WTC11 (cell line): ENCODE results near the gene TIMP2. TPM values are rescaled to one million over a fixed set of nuclear protein-coding genes. Genes with fewer than 3 reads are reported as not detected.

Experiments
- ATAC-seq: fragments of 200-7000 bp; cut with Tn5 transposase; 2 replicates; pipeline ENCODE4 v1.10.0; 2021; ENCODE audit warnings: mild to moderate bottlenecking, moderate library complexity
- CTCF ChIA-PET: fragments of 300-600 bp; sonication (Branson Sonifier 250); formaldehyde crosslinking; loops from one replicate; lab custom pipeline; 2021; ENCODE audit warnings: antibody characterized with exemption; lab: Charles Lee
- POLR2A ChIA-PET: fragments of 350-600 bp; sonication (Branson Sonifier 250); formaldehyde crosslinking; loops from one replicate; lab custom pipeline; 2021; ENCODE audit warnings: antibody characterized with exemption; lab: Charles Lee
- DNase-seq: peaks from one replicate; pipeline ENCODE4 v3.0.0; 2021; ENCODE audit warnings: low spot score
- H3K27ac Mint-ChIP-seq: 2 replicates; pipeline ENCODE4 v1.8.0; 2021; ENCODE audit warnings: mixed read lengths
- H3K27me3 Mint-ChIP-seq: 2 replicates; pipeline ENCODE4 v1.8.0; 2021; ENCODE audit warnings: low read depth, mild to moderate bottlenecking, moderate library complexity, mixed read lengths
- H3K36me3 Mint-ChIP-seq: 2 replicates; pipeline ENCODE4 v1.8.0; 2021; ENCODE audit warnings: mixed read lengths
- H3K4me1 Mint-ChIP-seq: 2 replicates; pipeline ENCODE4 v1.8.0; 2022; ENCODE audit warnings: mixed read lengths
- H3K4me3 Mint-ChIP-seq: 2 replicates; pipeline ENCODE4 v1.8.0; 2021; ENCODE audit warnings: mild to moderate bottlenecking, moderate library complexity, mixed read lengths
- H3K9me3 Mint-ChIP-seq: 2 replicates; pipeline ENCODE4 v1.8.0; 2021; ENCODE audit warnings: mixed read lengths
- ATF1 ChIP-seq: sonication (generic); formaldehyde crosslinking; IDR thresholded peaks from 2 replicates; pipeline ENCODE4 v1.8.1; 2023; ENCODE audit warnings: mild to moderate bottlenecking, moderate library complexity, missing genetic modification reagents
- ATF2 ChIP-seq: sonication (generic); formaldehyde crosslinking; IDR thresholded peaks from 2 replicates; pipeline ENCODE4 v1.8.1; 2022; ENCODE audit warnings: low read depth, missing genetic modification reagents, borderline replicate concordance
- ATF3 ChIP-seq: sonication (generic); formaldehyde crosslinking; conservative IDR thresholded peaks from 2 replicates; pipeline ENCODE4 v1.8.1; 2022; ENCODE audit warnings: mild to moderate bottlenecking, missing genetic modification reagents
- ATF6 ChIP-seq: sonication (generic); formaldehyde crosslinking; IDR thresholded peaks from 2 replicates; pipeline ENCODE4 v1.8.1; 2023; ENCODE audit warnings: mild to moderate bottlenecking, missing genetic modification reagents
- CTCF ChIP-seq: fragments of 200-600 bp; IDR thresholded peaks from 2 replicates; pipeline ENCODE4 v1.8.0; 2022; ENCODE audit warnings: antibody characterized with exemption
- E2F5 ChIP-seq: sonication (generic); formaldehyde crosslinking; IDR thresholded peaks from 2 replicates; pipeline ENCODE4 v1.8.1; 2022; ENCODE audit warnings: mild to moderate bottlenecking, moderate library complexity, missing genetic modification reagents
- ETV6 ChIP-seq: sonication (generic); formaldehyde crosslinking; IDR thresholded peaks from 2 replicates; pipeline ENCODE4 v1.8.1; 2022; ENCODE audit warnings: mild to moderate bottlenecking, missing genetic modification reagents
- FOXP1 ChIP-seq: sonication (generic); formaldehyde crosslinking; IDR thresholded peaks from 2 replicates; pipeline ENCODE4 v1.8.0; 2022; ENCODE audit warnings: missing genetic modification reagents, mild to moderate bottlenecking, moderate library complexity, borderline replicate concordance
- FOXP4 ChIP-seq: sonication (generic); formaldehyde crosslinking; IDR thresholded peaks from 2 replicates; pipeline ENCODE4 v1.8.0; 2022; ENCODE audit warnings: mild to moderate bottlenecking, missing genetic modification reagents
- GABPB1 ChIP-seq: sonication (generic); formaldehyde crosslinking; IDR thresholded peaks from 2 replicates; pipeline ENCODE4 v1.8.1; 2023; ENCODE audit warnings: mild to moderate bottlenecking, missing genetic modification reagents
- GRHL2 ChIP-seq: fragments of 250-450 bp; sonication (Bioruptor Pico); IDR thresholded peaks from 2 replicates; pipeline ENCODE4 v1.8.0; 2022; ENCODE audit warnings: mild to moderate bottlenecking, moderate library complexity; ENCODE audit not compliant: insufficient replicate concordance, severe bottlenecking
- JAZF1 ChIP-seq: fragments of 250-450 bp; sonication (Bioruptor Pico); IDR thresholded peaks from 2 replicates; pipeline ENCODE4 v1.9.0; 2021; ENCODE audit warnings: moderate library complexity, mild to moderate bottlenecking, inconsistent platforms
- NFE2L1 ChIP-seq: sonication (generic); formaldehyde crosslinking; IDR thresholded peaks from 2 replicates; pipeline ENCODE4 v1.8.1; 2023; ENCODE audit warnings: missing genetic modification reagents
- NFYB ChIP-seq: sonication (generic); formaldehyde crosslinking; conservative IDR thresholded peaks from 2 replicates; pipeline ENCODE4 v1.8.0; 2022; ENCODE audit warnings: low read depth, missing genetic modification reagents
- NR3C1 ChIP-seq: sonication (generic); formaldehyde crosslinking; conservative IDR thresholded peaks from 2 replicates; pipeline ENCODE4 v1.8.1; 2023; ENCODE audit warnings: low read depth, mild to moderate bottlenecking, missing genetic modification reagents
- SMAD3 ChIP-seq: sonication (generic); formaldehyde crosslinking; IDR thresholded peaks from 2 replicates; pipeline ENCODE4 v1.8.0; 2022; ENCODE audit warnings: missing genetic modification reagents, mild to moderate bottlenecking, borderline replicate concordance
- SOX15 ChIP-seq: fragments of 250-450 bp; sonication (Bioruptor Pico); IDR thresholded peaks from 2 replicates; pipeline ENCODE4 v1.9.0; 2021; ENCODE audit warnings: mild to moderate bottlenecking
- SP1 ChIP-seq: sonication (generic); formaldehyde crosslinking; conservative IDR thresholded peaks from 2 replicates; pipeline ENCODE4 v1.8.1; 2022; ENCODE audit warnings: missing genetic modification reagents
- TCF7 ChIP-seq: sonication (generic); formaldehyde crosslinking; IDR thresholded peaks from 2 replicates; pipeline ENCODE4 v1.8.0; 2022; ENCODE audit warnings: mild to moderate bottlenecking, low read depth, missing genetic modification reagents, moderate library complexity
- TEAD1 ChIP-seq: sonication (generic); formaldehyde crosslinking; IDR thresholded peaks from 2 replicates; pipeline ENCODE4 v1.8.0; 2022; ENCODE audit warnings: mild to moderate bottlenecking, missing genetic modification reagents
- ZMAT4 ChIP-seq: fragments of 250-450 bp; sonication (Bioruptor Pico); IDR thresholded peaks from 2 replicates; pipeline ENCODE4 v1.9.0; 2021; ENCODE audit warnings: mild to moderate bottlenecking
- ZNF219 ChIP-seq: sonication (generic); formaldehyde crosslinking; IDR thresholded peaks from 2 replicates; pipeline ENCODE4 v1.8.0; 2023; ENCODE audit warnings: missing genetic modification reagents, mild to moderate bottlenecking, borderline replicate concordance
- ZNF232 ChIP-seq: sonication (generic); formaldehyde crosslinking; IDR thresholded peaks from 2 replicates; pipeline ENCODE4 v1.8.0; 2022; ENCODE audit warnings: mild to moderate bottlenecking, missing genetic modification reagents
- total RNA-seq: library from RNA; stranded (reverse); gene quantifications from 3 replicates; pipeline ENCODE4 v1.2.3, GENCODE V29; 2021

Gene TIMP2
- total RNA-seq, 1 experiment from 2014 or later = 37.1 TPM

- Mint-ChIP-seq H3K27me3 (no peaks in the 10 kb centered on the region), H3K9me3 (no peaks in the 10 kb centered on the region), H3K36me3 (no peaks in the 10 kb centered on the region), H3K4me1 (peaks cover 21% of the 10 kb centered on the region), H3K27ac (peak overlapping the region; percentile 74; the same call in 1 of the 2 replicates), H3K4me3 (peak overlapping the region; percentile 84; the same call in 1 of the 2 replicates)
- ChIA-PET CTCF (interaction anchor here (0.5 to 4.2 kb wide), 7 partner anchors 10 to 397 kb away, joined by 3 to 27 read pairs (median 5); no protein-coding TSS in a partner anchor), POLR2A (no interaction called here)
- ATAC-seq (peak; percentile 13), DNase-seq (peak; percentile 70)
- TF ChIP-seq ATF2 (CRISPR knock-in tag) (no peak), E2F5 (no peak), TCF7 (no peak), ATF1 (CRISPR knock-in tag) (no peak), ETV6 (CRISPR knock-in tag) (no peak), CTCF (peak; percentile 59), ATF3 (no peak)
Measured at GRCh38 chr17:78842881-78843565, 82.2 kb downstream of the TIMP2 start.

GRCh38 chr17:78840780-78841611, 84.2 kb downstream of the TIMP2 start, which contains the start of gene USP36:
Gene USP36 (minus strand): TSS chr17:78840814. CDS start chr17:78836363, 4,451 bp downstream.
- ChIA-PET POLR2A (no interaction called here), CTCF (interaction anchor here (0.7 to 4.2 kb wide), 6 partner anchors 12 to 131 kb away, joined by 3 to 27 read pairs (median 4); no protein-coding TSS in a partner anchor)
- Mint-ChIP-seq H3K27ac (peak within 1 kb of the TSS; percentile 87), H3K9me3 (no peaks in the 10 kb centered on the region), H3K27me3 (no peaks in the 10 kb centered on the region), H3K36me3 (peaks cover 18% of the 10 kb centered on the region), H3K4me3 (peak within 1 kb of the TSS; percentile 84), H3K4me1 (peaks cover 21% of the 10 kb centered on the region)
- peak; percentile 90 for ATAC-seq
- peak; percentile 99 for DNase-seq
- TF ChIP-seq FOXP4 (peak; percentile 31; the same call in 1 of the 2 replicates), TEAD1 (CRISPR knock-in tag) (peak; percentile 85), SMAD3 (CRISPR knock-in tag) (peak; percentile 5; the same call in 1 of the 2 replicates), E2F5 (peak; percentile 89), SP1 (CRISPR knock-in tag) (peak; percentile 100), GRHL2 (CRISPR knock-in tag) (no peak), ZMAT4 (CRISPR knock-in tag) (no peak), NR3C1 (CRISPR knock-in tag) (peak; percentile 93; the same call in 1 of the 2 replicates), NFE2L1 (CRISPR knock-in tag) (peak; percentile 62; the same call in 1 of the 2 replicates), NFYB (peak; percentile 33; the same call in 1 of the 2 replicates), ATF6 (CRISPR knock-in tag) (no peak), SOX15 (CRISPR knock-in tag) (no peak), FOXP1 (CRISPR knock-in tag) (peak; percentile 67; the same call in 1 of the 2 replicates), GABPB1 (peak; percentile 95), JAZF1 (CRISPR knock-in tag) (no peak), ZNF219 (CRISPR knock-in tag) (no peak), ZNF232 (CRISPR knock-in tag) (no peak; the same call in 1 of the 2 replicates)
